Bronchial epithelial cell (primary cell): ENCODE measurements around the gene OR4B1. TPM values are rescaled to one million over a fixed set of nuclear protein-coding genes. Genes with fewer than 3 reads are reported as not detected.
"Not testable (repeated sequence)": the region's sequence is repeated elsewhere in the genome, so short reads cannot be mapped to it uniquely, and the experiment has no call there.

ENCODE experiments used
- DNase-seq: peaks from one replicate; pipeline ENCODE4 v3.0.0-alpha.2; 2010; ENCODE audit warnings: low read depth
- FAIRE-seq: peaks from 2 replicates; lab custom pipeline; 2011; peaks lifted over from hg19 to GRCh38; lab: Jason Lieb, UNC
- H3K27me3 ChIP-seq: 2 replicates; pipeline ENCODE4 v1.5.1; 2011; ENCODE audit warnings: low read length; ENCODE audit not compliant: control insufficient read depth, insufficient read depth
- H3K36me3 ChIP-seq: 2 replicates; pipeline ENCODE4 v1.5.1; 2011; ENCODE audit warnings: low read length; ENCODE audit not compliant: control insufficient read depth, insufficient read depth
- H3K4me3 ChIP-seq: 2 replicates; pipeline ENCODE4 v1.5.1; 2011; ENCODE audit warnings: mild to moderate bottlenecking, low read depth, low read length, control low read depth
- CTCF ChIP-seq: IDR thresholded peaks from 2 replicates; pipeline ENCODE4 v1.5.1; 2011; ENCODE audit warnings: mild to moderate bottlenecking, moderate library complexity, low read length, control low read depth, inconsistent platforms; ENCODE audit not compliant: insufficient read depth, severe bottlenecking
- total RNA-seq: library from RNA; depleted of rRNA; stranded (reverse); fragments of >200 nt; gene quantifications from 2 replicates; pipeline ENCODE4 v1.2.1, GENCODE V29; 2014

Gene OR4B1
- total RNA-seq, 1 donor from 2014 or later = not detected

- Histone ChIP-seq H3K36me3 (no peaks in the 10 kb centered on the region), H3K4me3 (no peak overlapping the region), H3K27me3 (no peaks in the 10 kb centered on the region)
- TF ChIP-seq CTCF = no peak
- FAIRE-seq (no peak), DNase-seq (no peak)
Measured at GRCh38 chr11:48184452-48184851, 32.2 kb upstream of the OR4B1 start.

GRCh38 chr11:48190906-48191654, 25.5 kb upstream of the OR4B1 start:
- not testable (repeated sequence) for H3K36me3 ChIP-seq, FAIRE-seq, DNase-seq, H3K27me3 ChIP-seq, H3K4me3 ChIP-seq

- no peak for FAIRE-seq
- TF ChIP-seq CTCF = no peak
- no peaks in the 10 kb centered on the region for H3K36me3 ChIP-seq
- no peak overlapping the region for H3K4me3 ChIP-seq
- H3K27me3 ChIP-seq = no peaks in the 10 kb centered on the region
- peak; percentile 70 for DNase-seq
Measured at GRCh38 chr11:48193876-48194275, 22.7 kb upstream of the OR4B1 start.

- Histone ChIP-seq H3K27me3 (no peaks in the 10 kb centered on the region), H3K36me3 (no peaks in the 10 kb centered on the region), H3K4me3 (no peak overlapping the region)
- DNase-seq = no peak
- no peak for TF ChIP-seq CTCF
- no peak for FAIRE-seq
Measured at GRCh38 chr11:48207881-48208280, 8.7 kb upstream of the OR4B1 start.

- Histone ChIP-seq H3K27me3 (no peaks in the 10 kb centered on the region), H3K4me3 (no peak overlapping the region), H3K36me3 (no peaks in the 10 kb centered on the region)
- FAIRE-seq = no peak
- DNase-seq = no peak
- TF ChIP-seq CTCF = no peak
Measured at GRCh38 chr11:48210052-48210451, 6.6 kb upstream of the OR4B1 start.

- no peak for DNase-seq
- no peak overlapping the region for H3K4me3 ChIP-seq
- no peak for TF ChIP-seq CTCF
- FAIRE-seq = no peak
- H3K36me3 ChIP-seq = no peaks in the 10 kb centered on the region
- no peaks in the 10 kb centered on the region for H3K27me3 ChIP-seq
Measured at GRCh38 chr11:48228761-48229160, 12.2 kb downstream of the OR4B1 start.

GRCh38 chr11:48230057-48230456, 13.4 kb downstream of the OR4B1 start:
- not testable (repeated sequence) for H3K27me3 ChIP-seq, FAIRE-seq

More at GRCh38 chr11:48230057-48230456, 13.4 kb downstream of the OR4B1 start:
- not testable (repeated sequence) for H3K4me3 ChIP-seq, DNase-seq, H3K36me3 ChIP-seq
